HepG2 (cell line): ENCODE measurements around the gene LIMK2. TPM values are rescaled to one million over a fixed set of nuclear protein-coding genes. Genes with fewer than 3 reads are reported as not detected.

Experiments
- CENPT ChIP-seq: sonication (generic); formaldehyde crosslinking; IDR thresholded peaks from 2 replicates; pipeline ENCODE4 v1.8.0; 2022; ENCODE audit warnings: low read depth, mild to moderate bottlenecking, moderate library complexity, missing genetic modification reagents
- HHEX ChIP-seq: IDR thresholded peaks from 2 replicates; pipeline ENCODE4 v1.6.1; 2016; ENCODE audit warnings: control low read depth
- MEIS1 ChIP-seq: sonication (generic); formaldehyde crosslinking; IDR thresholded peaks from 2 replicates; pipeline ENCODE4 v1.9.0; 2021; ENCODE audit warnings: mild to moderate bottlenecking, missing genetic modification reagents, moderate library complexity, borderline replicate concordance
- MXD4 ChIP-seq: IDR thresholded peaks from 2 replicates; pipeline ENCODE4 v1.6.1; 2016; ENCODE audit warnings: mild to moderate bottlenecking, missing biosample characterization, missing genetic modification reagents
- PPARG ChIP-seq: conservative IDR thresholded peaks from 2 replicates; pipeline ENCODE4 v1.6.1; 2016; ENCODE audit warnings: missing biosample characterization, missing genetic modification reagents
- SCMH1 ChIP-seq: sonication (generic); formaldehyde crosslinking; IDR thresholded peaks from 2 replicates; pipeline ENCODE4 v1.9.0; 2021; ENCODE audit warnings: missing genetic modification reagents, mild to moderate bottlenecking, borderline replicate concordance
- SIX4 ChIP-seq: sonication (generic); formaldehyde crosslinking; IDR thresholded peaks from 2 replicates; pipeline ENCODE4 v1.4.0; 2020; ENCODE audit warnings: missing genetic modification reagents
- ZBTB14 ChIP-seq: sonication (generic); formaldehyde crosslinking; IDR thresholded peaks from 2 replicates; pipeline ENCODE4 v1.4.0; 2020; ENCODE audit warnings: missing genetic modification reagents
- ZC3H4 ChIP-seq: sonication (generic); formaldehyde crosslinking; IDR thresholded peaks from 2 replicates; pipeline ENCODE4 v1.4.0; 2020; ENCODE audit warnings: missing genetic modification reagents, borderline replicate concordance
- ZFP1 ChIP-seq: IDR thresholded peaks from 2 replicates; pipeline ENCODE4 v1.6.1; 2016
- ZFY ChIP-seq: sonication (generic); formaldehyde crosslinking; IDR thresholded peaks from 2 replicates; pipeline ENCODE4 v1.4.0; 2020; ENCODE audit warnings: missing genetic modification reagents
- ZNF276 ChIP-seq: sonication (generic); formaldehyde crosslinking; IDR thresholded peaks from 2 replicates; pipeline ENCODE4 v1.4.0; 2020; ENCODE audit warnings: mild to moderate bottlenecking, low read depth, missing genetic modification reagents
- ZNF317 ChIP-seq: sonication (generic); formaldehyde crosslinking; IDR thresholded peaks from 2 replicates; pipeline ENCODE4 v1.5.0; 2020; ENCODE audit warnings: mild to moderate bottlenecking, missing genetic modification reagents
- ZNF333 ChIP-seq: sonication (generic); formaldehyde crosslinking; IDR thresholded peaks from 2 replicates; pipeline ENCODE4 v1.4.0; 2020; ENCODE audit warnings: mild to moderate bottlenecking, missing genetic modification reagents, borderline replicate concordance
- ZNF432 ChIP-seq: sonication (generic); formaldehyde crosslinking; IDR thresholded peaks from 2 replicates; pipeline ENCODE4 v1.5.0; 2020; ENCODE audit warnings: missing genetic modification reagents, mild to moderate bottlenecking, borderline replicate concordance
- ZNF670 ChIP-seq: sonication (generic); formaldehyde crosslinking; IDR thresholded peaks from 2 replicates; pipeline ENCODE4 v1.8.0; 2022; ENCODE audit warnings: mild to moderate bottlenecking, missing genetic modification reagents, borderline replicate concordance
- ZNF691 ChIP-seq: sonication (generic); formaldehyde crosslinking; IDR thresholded peaks from 2 replicates; pipeline ENCODE4 v1.4.0; 2020; ENCODE audit warnings: missing genetic modification reagents, low read depth, mild to moderate bottlenecking, borderline replicate concordance
- polyA plus RNA-seq, 8 experiments: library from polyadenylated mRNA; depleted of rRNA in 3 of 8; stranded (reverse) in 7 of 8; unstranded in 1 of 8; fragments of >200 nt; fragmentation: Illumina TruSeq in 4 of 8; extraction: Trizol in 4 of 8; gene quantifications; 2 replicates each; pipeline versions ENCODE4 v1.2.1 to v1.2.3, GENCODE V29; 2011 to 2016; ENCODE audit warnings: low read depth in 4 of 8, missing spikeins in 1 of 8, mixed read lengths in 1 of 8; ENCODE audit not compliant: insufficient read depth in 1 of 8
- total RNA-seq, 5 experiments: library from RNA; depleted of rRNA; stranded (reverse); fragments of >200 nt; fragmentation: Illumina TruSeq; extraction: Trizol; gene quantifications; 2 replicates each; pipeline ENCODE4 v1.2.3, GENCODE V29; 2016; ENCODE audit warnings: low read depth in 1 of 5
- TF ChIP-seq, protein P1 (sequence below): sonication (generic); formaldehyde crosslinking; conservative IDR thresholded peaks from 2 replicates; pipeline ENCODE4 v1.8.0; 2022; ENCODE audit warnings: missing genetic modification reagents
- TF ChIP-seq, protein P2 (sequence below): sonication (generic); formaldehyde crosslinking; IDR thresholded peaks from 2 replicates; pipeline ENCODE4 v1.5.0; 2020; ENCODE audit warnings: missing genetic modification reagents

LIMK2 gene
- total and polyA plus RNA-seq, 2 of the 13 experiments (the other 11 are each of a cell fraction or from before 2014, with no cell fraction given): 20.9 to 29.8 TPM

GRCh38 chr22:31230871-31231621 is 18.9 kb downstream of the LIMK2 start (continued):
- TF ChIP-seq ZC3H4 (CRISPR knock-in tag) (no peak), ZNF276 (no peak), ZNF333 (CRISPR knock-in tag) (no peak), PPARG (CRISPR knock-in tag) (peak; percentile 55), SIX4 (CRISPR knock-in tag) (peak; percentile 90), ZNF691 (CRISPR knock-in tag) (no peak), ZBTB14 (CRISPR knock-in tag) (no peak), ZFY (no peak), CENPT (CRISPR knock-in tag) (no peak), MEIS1 (CRISPR knock-in tag) (no peak), SCMH1 (no peak), ZNF317 (CRISPR knock-in tag) (0 out of 2 replicates have a peak, but pooled peaks have one; percentile 48), ZFP1 (CRISPR knock-in tag) (no peak), ZNF670 (CRISPR knock-in tag) (0 out of 2 replicates have a peak, but pooled peaks have one; percentile 50), MXD4 (CRISPR knock-in tag) (no peak), HHEX (CRISPR knock-in tag) (no peak), ZNF432 (no peak)
- TF ChIP-seq, protein P1, sequence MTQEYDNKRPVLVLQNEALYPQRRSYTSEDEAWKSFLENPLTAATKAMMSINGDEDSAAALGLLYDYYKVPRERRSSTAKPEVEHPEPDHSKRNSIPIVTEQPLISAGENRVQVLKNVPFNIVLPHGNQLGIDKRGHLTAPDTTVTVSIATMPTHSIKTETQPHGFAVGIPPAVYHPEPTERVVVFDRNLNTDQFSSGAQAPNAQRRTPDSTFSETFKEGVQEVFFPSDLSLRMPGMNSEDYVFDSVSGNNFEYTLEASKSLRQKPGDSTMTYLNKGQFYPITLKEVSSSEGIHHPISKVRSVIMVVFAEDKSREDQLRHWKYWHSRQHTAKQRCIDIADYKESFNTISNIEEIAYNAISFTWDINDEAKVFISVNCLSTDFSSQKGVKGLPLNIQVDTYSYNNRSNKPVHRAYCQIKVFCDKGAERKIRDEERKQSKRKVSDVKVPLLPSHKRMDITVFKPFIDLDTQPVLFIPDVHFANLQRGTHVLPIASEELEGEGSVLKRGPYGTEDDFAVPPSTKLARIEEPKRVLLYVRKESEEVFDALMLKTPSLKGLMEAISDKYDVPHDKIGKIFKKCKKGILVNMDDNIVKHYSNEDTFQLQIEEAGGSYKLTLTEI: no peak
- TF ChIP-seq, protein P2, sequence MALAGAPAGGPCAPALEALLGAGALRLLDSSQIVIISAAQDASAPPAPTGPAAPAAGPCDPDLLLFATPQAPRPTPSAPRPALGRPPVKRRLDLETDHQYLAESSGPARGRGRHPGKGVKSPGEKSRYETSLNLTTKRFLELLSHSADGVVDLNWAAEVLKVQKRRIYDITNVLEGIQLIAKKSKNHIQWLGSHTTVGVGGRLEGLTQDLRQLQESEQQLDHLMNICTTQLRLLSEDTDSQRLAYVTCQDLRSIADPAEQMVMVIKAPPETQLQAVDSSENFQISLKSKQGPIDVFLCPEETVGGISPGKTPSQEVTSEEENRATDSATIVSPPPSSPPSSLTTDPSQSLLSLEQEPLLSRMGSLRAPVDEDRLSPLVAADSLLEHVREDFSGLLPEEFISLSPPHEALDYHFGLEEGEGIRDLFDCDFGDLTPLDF (CRISPR knock-in tag): no peak
